NCI-H128 (cell line): ENCODE data around the gene CPLX1.
"Not testable (repeated sequence)": the region's sequence is repeated elsewhere in the genome, so short reads cannot be mapped to it uniquely, and the experiment has no call there.

ENCODE experiments used
- DNase-seq: peaks from one replicate; lab custom pipeline; 2025; ENCODE audit not compliant: unreplicated experiment; lab: John Stamatoyannopoulos, UW

CPLX1 gene

GRCh38 chr4:793093-793861 lies 32.7 kb downstream of the CPLX1 start:
- DNase-seq = no peak

- DNase-seq = no peak
These were observed 33.3 kb downstream of the CPLX1 start for GRCh38 chr4:792626-793092.

DNA sequence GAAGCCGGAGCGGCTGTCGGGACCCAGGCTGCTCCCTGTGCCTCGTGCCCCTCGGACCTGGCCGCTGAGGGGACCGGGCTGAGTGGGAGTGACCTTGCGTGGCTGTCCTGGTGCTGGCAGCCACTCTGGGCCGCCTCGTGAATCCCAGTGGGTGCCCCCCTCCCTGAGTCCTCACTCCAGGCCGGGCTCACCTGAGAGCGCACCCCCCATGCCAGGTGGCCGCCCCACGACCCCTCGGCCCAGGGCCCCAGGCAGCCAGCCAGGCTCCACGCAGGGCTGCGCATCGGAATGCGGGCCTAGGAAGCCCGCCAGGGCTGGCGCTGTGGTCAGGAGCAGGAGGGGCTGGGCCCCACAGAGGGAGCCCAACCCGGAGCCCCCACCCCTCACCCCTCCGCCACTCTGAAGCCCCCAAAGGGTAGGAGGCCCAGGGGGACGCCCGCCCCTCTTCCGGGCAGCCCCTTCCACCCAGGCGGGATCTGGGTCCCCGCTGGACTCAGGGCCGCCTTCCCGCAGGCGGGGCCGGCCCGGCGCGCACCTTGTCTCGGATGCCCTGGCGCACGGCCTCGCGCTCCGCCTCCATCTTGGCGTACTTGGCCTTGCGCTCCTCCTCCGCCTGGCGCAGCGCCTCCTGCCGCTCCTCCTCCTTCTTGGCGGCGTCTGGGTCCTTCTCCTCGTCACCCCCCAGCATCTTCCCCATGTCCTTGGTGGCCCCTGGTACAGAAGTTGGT lies 33.9 kb downstream of the CPLX1 start:
- DNase-seq = no peak

GRCh38 chr4:791252-791897 lies 34.6 kb downstream of the CPLX1 start:
- no peak for DNase-seq

DNA sequence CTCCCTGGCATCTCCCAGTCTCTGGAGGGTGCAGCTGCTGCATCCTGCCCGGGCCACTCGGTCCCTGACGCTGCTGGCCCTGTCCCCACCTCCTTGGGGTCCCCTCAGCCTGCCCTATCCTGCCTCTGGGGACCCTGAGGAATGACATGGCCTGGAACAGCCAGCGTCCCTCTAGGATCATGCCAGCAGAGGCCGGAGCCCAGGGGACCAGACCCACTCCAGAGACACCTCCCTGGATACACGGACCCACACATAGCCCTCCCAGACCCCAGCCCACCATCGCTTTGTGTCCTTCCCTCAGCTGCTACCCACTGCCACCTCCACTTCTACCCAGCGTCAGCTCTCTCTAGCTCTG lies 35.5 kb downstream of the CPLX1 start:
- no peak for DNase-seq

GRCh38 chr4:789571-790465 lies 36.1 kb downstream of the CPLX1 start:
- no peak for DNase-seq

- no peak for DNase-seq
These were observed 37.2 kb downstream of the CPLX1 start for GRCh38 chr4:788636-789297.

DNA sequence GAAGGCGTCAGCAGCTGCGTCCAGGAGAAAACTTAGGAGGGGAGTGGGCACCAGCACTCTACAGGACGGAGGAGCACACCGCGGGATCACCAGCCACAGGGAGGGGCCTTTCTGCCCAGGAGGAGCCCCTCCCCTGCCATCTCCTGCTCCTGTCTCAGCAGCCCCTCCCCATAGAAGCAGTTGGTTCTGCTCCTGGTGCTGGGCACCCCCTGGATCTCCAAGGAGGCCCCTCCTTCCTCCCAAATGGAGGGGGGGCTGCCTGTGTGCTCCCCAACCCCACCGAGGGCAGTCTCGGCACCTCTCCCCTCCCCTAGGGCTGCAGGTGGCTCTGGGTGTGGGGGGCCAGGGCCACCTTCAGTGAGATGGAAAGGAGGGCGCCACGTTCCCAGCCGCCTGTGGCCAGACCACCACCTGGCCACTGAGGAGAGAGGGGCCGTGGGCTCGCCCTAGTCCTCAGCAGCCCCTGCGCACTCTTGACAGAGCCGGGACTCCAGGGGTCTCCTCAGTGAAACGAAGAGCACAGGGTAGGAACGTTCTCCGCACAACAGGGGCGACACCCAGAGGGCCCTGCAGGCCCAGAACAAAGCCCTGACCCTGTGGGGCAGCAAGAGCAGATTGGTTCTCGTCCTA lies 37.8 kb downstream of the CPLX1 start:
- DNase-seq = no peak

GRCh38 chr4:787561-787981 lies 38.4 kb downstream of the CPLX1 start:
- no peak for DNase-seq

DNA sequence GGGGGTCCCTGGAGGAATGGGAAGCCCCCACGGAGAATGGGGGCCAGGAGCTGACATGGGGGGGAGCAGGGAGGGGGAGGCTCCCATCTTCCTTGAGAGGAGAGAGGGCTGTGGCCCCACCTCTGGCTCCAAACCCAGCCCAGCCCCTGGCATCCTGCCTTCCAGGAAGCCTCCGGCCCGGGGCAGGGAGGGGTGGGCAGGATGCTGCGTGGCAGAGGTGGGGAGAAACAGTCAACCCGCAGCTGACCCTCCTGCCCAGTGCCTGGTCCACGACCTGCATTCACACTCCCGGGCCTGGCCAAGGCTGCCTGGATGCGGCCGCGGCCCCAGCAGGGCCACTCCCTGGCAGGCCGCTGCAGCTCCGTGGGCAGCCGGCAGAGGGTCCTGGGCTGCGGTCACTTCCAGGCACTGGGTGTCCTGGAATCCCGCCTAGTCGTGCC lies 39.0 kb downstream of the CPLX1 start:
- no peak for DNase-seq

DNA sequence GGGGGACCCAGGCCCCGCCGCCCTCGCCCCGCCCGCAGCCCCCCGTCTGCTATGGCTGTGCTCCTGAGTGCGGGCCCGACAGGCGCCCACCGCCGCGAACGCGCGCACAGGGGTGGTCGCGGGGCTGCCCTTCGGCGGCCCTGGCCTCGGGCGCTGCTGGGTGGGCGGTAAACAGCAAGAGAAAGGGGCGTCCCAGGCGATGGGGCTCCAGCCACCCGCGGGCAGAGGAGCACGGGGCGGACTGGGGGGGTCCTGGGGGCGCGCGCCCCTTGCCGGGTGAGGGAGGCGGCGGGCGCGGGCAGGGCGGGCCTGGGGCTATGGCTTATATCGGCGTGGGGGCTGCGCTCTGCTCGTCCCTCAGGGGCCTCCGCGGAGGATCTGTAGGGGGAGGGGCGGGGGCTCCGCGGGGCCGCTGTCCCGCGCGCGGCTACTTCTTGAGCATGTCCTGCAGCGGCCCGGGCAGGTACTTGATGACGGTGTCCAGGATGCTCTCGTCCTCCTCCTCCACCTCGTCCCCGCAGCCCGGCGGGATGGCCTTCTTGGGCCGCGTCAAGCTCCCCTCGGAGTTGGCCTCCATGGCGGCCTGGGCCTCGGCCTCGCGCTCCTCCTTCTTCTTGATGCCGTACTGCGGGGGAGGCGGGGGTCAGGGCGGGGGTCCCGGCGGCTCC lies 39.7 kb downstream of the CPLX1 start:
- DNase-seq = no peak

DNA sequence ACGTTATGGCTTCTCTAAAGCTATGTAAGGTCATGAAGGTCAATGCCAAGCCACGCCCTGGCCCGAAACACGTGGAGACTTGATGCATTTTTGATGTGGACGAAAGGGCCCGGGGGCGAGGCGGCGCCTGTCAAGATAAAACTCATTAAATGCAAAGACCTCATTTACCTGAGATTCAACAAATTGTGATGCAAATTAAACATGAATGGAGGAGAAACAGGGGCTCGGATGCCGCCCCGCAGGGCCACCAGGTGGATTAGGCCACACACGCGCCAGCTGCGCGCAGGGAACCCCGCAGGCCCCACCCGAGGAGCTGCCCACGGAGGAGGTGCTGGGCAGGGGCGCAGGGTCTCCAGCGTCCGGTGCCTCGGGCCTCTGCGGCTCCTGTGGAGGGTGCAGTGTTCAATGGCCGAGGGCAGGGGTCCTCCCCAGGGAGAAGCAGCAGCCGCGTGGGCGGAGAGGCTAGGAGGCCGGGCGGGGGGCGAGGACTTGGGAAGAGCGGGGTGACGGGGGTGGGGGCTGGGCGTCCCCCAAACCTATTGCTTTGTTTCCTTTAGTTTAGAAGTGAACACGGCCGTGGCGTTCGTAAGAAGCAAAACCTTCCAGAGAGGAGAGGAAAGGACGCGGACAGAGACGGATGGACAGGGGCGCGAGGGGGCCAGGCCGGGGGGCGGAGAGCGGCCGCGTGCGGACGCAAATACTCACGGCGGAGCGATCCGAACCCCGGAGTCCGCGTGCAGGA lies 40.4 kb downstream of the CPLX1 start:
- DNase-seq = no peak

DNA sequence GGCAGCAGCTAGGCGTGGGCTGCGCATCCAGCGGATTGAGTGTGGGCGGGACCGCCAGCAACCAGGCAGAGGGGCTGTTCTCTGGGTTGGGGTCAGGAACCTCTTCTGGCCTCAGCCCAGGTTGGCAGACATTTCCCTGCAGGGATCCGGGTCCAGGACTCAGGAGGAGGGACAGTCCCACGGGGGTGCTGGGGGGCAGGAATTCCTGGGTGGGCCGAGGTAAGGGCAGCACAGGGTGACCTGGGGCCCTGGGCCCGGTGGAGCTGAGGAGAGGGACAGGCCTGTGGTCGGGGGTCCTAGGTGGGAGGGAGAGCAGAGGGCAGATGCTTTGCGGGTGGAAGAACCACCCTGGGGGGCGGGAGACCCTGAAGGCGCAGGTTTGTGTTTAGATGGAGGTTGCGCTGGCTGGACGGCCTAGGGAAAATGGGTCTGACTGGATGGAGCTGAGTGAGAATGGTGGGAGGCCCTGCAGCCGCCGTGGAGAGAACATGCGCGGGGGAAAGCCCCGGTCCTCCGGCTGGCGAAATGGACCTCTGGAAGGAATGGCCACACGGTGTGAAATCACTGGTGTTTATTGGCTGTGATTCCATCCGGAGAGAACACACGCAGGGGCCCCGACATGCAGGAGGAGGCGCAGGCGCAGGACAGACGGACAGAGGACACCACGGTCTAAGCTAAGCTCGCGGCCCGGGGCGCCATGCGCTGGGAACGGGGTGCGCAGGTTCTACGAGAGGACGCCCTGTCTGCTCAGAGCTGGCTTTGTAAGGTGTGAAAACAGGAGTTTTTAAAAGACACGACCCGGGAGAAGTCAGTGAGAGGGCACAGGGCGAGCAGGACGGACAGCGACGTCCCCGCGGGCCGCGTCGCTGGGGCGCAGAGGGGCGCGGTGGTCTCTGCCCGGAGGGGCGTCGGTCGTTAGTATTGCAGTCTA lies 41.3 kb downstream of the CPLX1 start:
- no peak for DNase-seq

GRCh38 chr4:781493-782216 lies 44.3 kb downstream of the CPLX1 start:
- peak; percentile 88 for DNase-seq

DNA sequence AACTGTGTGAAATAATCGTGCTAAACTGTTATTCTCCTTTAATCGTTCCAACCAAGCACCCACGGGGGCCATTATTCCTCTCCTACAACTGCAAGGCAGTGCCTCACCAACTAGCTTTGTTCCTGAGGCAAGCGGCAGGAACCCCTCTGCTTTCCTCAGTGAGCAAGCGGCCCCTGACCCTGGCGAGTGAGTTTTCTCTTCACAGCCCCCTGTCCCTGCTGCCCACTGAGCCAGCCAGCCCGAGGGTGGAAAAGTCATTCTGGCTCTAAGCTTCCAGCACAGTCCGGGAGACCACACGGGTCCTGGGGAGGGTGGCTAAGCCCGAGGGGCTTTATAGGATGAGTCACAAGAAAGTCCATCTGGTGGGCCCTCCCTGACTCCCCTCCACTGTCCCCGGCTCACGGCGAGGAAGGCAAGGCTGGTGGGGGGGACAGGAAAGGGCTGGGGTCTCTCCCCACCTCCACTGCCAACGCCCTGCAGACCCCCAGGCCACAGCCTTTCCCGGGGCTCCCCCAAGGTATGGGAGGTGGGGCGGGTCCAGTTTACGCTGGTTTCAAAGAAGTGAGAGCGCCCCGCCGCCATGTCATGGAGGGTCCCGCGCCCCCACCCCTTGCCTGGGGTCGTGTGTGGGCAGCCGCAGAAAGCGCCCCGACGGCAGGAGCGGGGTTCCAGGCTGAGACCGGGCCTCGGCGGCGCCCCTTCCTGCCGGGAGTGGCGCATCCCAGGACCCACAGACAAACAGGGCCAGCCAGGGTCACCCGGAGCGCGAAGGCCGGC lies 45.0 kb downstream of the CPLX1 start:
- DNase-seq = no peak

GRCh38 chr4:780255-780654 lies 45.7 kb downstream of the CPLX1 start:
- not testable (repeated sequence) for DNase-seq
